ENCODE measurements around the gene TEX52. TPM values are rescaled to one million over a fixed set of nuclear protein-coding genes. Genes with fewer than 3 reads are reported as not detected.

Gene TEX52
- total RNA-seq (2022; extraction: Qiagen RNA extraction; ENCODE audit: low read depth), result not detected in 5 replicates

DNA sequence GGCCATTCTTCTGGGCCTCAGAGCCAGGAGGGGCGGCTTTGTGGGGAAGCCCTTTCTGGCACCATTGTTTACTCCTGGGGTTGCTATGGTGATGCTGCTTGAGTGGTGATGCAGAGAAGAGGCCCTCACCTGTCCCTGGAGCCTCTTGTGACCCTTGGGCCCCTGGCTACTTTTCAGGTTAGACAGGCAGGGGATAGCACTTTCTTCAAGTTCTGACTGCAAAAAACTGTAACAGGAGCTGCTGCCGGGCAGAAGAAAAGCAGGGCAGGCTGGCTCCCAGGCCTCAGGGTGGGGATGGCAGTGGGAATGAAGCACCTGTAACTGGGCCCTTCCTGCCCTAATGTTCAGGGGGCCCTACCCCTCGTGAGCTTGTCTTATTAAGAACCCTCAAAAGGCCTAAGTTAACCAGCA lies at the start of gene TEX52:
Gene TEX52 (minus strand): TSS at position 19 of the 411 bp plus-strand sequence. CDS start 13 bp downstream, at position 6.

DNA sequence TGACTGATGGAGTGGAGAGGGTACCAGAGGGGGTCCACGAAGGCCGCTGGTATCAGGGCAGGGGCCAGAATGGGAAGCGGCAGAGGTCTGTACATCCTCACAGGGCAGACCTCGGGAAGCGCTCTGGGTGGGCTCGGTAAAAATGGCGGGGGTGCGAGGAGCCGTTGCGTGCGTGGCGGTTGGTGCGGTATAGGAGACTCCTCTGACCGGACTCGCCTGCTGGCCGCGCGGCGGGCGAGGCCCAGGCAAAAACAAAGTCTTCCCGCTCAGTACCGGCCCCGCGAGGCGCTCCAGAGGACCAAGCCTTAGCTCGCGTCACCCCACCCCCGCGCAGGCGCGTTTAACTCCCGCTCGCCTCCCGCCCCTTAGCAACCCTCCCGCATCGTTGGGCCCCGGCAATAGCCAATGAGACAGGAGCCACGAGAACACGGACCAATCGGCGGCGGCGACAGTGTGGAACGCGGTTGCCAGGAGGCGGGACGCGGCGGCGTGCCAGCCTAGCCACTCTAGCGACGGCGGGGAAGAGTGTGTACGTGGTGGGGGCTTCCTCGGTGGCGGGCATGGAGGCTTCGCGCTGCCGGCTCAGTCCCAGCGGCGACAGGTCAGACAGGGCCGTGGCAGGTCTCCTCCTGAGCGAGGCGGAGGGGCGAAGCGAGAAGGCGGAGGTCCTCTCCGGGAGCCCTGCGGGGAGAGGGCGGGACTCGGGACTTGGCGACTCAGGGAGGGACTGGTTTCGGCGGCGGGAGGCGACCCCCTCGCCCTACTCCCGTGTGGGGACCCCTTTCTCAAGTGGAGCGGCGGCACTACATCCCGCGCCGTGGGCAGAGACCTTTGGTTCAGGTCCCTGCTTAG lies 33.8 kb upstream of the TEX52 start, which contains the start of gene TULP3:
Gene TULP3 (plus strand): TSS at position 504 of the 852 bp plus-strand sequence. CDS start 57 bp downstream, at position 561.

DNA sequence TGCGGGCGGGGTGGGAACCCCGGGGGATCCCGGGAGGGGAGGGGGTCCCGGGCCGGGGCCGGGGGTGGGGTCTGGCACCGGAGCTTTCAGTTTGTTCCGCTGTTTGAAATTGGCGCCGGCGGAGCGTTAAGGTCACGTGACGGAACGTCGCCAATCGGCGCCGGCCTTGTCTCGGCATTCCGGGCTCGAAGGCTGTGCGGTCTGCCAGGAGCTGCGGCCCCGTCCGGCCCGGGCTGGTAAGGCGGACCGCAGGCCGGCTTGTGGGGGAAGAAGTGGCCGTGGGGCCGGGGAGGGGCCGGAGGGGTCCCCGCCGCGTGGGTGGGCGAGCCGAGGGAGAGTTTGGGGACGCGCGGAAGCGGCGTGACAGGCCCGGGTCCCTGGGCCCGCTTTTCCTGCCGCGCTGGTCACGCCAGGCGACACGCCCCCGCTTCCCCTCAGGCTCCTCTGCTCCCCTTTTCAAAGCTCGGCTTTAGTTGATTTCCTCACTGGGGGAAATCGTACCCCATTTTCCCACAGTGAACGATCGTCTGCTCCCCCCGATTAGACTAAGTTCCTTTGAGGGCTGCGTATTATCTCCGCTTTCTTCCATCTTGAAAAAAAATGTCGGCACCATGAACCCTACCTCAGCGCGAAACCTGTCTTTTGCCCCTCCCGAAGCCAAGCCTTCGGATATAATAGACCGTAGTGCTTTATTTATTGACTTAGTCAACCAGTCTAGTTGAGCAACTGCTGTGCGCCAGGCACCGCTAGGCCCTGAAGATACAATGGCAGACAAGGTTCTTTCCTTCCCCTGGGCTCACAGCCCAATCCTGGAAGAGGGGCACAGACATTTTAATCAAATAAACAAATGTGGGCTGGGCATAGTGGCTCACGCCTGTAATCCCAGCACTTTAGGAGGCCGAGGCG lies 20.5 kb upstream of the TEX52 start, which contains the start of the genes FOXM1 and RHNO1:
Gene FOXM1 (minus strand): TSS at position 128 of the 906 bp plus-strand sequence. CDS start 2,696 bp downstream, outside the sequence.
Gene RHNO1 (plus strand): TSS at position 177 of the 906 bp plus-strand sequence. CDS start 8,144 bp downstream, outside the sequence.

DNA sequence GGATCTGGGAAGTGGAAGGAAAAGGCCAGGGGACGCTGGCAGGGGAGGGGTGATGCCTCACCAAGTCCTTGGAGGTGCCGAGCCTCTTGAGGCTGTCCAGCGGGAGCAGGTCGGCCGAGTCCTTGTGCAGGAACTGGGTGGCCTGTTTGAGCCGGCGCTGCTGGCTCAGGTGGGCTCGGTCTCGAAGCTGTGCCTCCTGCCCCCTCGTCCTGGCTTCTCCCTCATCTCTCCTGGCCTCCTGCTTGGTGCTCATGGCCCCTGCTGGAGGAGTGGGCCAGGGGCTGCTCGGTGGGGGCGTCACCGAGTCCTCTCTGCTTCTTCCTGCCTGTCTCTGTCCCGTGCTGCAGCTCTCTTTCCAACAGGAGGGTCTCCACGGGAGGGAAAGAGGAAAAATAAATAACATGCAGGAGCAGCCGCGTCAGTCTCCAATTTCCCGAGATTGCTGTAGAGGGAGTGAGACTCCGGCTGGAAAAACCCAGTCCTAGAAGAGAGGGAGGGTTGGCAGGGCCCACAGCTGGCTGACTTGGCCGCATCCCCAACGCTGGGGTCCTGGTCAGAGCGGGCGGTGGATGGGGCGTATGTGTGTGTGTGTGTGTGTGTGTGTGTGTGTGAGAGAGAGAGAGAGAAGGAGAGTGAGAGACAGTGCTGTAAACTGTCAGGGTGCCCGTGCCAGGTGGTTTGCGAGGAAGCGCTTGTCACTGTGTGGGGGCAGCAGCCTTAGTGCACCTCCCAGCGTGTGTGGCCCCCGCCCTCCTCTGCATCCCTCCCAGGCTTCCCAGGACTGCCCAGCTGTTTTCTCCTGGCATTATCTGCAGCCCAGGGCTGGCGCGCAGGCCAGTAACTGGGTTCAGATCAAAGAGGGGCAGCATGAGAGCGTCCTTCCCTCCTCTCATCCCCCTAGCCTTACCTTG lies 22.0 kb downstream of the TEX52 start, which contains the start of gene NRIP2:
Gene NRIP2 (minus strand): TSS at position 455 of the 911 bp plus-strand sequence. CDS start 52 bp downstream, at position 403.

DNA sequence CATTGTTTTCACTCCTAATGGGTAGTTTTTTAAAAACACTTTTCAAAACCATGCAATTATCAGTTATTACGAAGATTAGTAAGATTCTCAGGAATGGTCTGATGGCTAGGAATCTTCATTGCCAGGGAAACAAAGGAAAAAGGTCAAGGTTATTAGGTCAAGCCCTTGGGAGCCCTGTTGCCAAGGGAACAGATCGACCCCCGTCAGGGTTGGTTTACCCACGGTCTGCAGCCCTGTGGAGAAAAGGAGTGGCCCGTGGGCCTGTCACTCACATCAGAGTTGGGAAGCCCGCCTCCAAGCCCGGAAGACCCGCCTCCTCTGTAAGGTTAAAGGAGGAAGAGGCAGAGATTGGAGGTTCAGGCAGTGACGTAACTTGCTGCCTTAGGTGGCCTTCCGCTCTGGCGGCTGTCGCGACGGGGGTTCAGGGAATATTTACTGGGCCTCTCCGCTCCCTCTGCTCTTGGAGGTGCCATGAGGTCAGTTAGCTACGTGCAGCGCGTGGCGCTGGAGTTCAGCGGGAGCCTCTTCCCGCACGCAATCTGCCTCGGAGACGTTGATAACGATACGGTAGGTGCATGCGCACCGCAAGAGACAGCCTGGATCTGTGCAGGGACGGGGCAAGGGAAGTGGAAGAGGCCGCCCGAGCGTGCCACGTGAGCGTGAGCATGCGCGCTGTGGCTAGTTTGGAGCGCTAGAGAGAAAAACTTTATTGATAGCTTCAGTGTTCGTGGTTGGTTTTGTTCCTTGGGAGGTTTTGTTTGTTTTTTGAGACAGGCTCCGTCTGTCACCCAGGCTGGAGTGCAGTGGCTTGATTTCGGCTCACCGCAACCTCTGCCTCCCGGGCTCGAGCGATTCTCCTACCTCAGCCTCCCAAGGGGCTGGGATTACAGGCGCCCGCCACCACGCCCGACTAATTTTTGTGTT lies 44.3 kb downstream of the TEX52 start, which contains the start of gene ITFG2:
Gene ITFG2 (plus strand): TSS at position 379 of the 924 bp plus-strand sequence. CDS start 93 bp downstream, at position 472.

Other genes with a start within 250 kb of the TEX52 start
- 92.9 to 127 TPM (median 121 TPM) in 5 replicates for gene FKBP4, start 62.1 kb downstream of the TEX52 start, total RNA-seq (2022; extraction: Qiagen RNA extraction; ENCODE audit: low read depth)
- 13.7 to 18.8 TPM (median 16.9 TPM) in 5 replicates for gene ITFG2, start 44.4 kb downstream of the TEX52 start, total RNA-seq (2022; extraction: Qiagen RNA extraction; ENCODE audit: low read depth)
- gene NRIP2, start 22.0 kb downstream of the TEX52 start, total RNA-seq (2022; extraction: Qiagen RNA extraction; ENCODE audit: low read depth), result not detected in 5 replicates
- gene FOXM1, start 20.1 kb upstream of the TEX52 start, total RNA-seq (2022; extraction: Qiagen RNA extraction; ENCODE audit: low read depth), result 87.0 to 106 TPM (median 99.3 TPM) in 5 replicates
- gene RHNO1, start 20.2 kb upstream of the TEX52 start, total RNA-seq (2022; extraction: Qiagen RNA extraction; ENCODE audit: low read depth), result 43.2 to 50.6 TPM (median 46.3 TPM) in 5 replicates
- gene TULP3, start 33.9 kb upstream of the TEX52 start, total RNA-seq (2022; extraction: Qiagen RNA extraction; ENCODE audit: low read depth), result 18.7 to 22.1 TPM (median 20.3 TPM) in 5 replicates
- 42.3 to 50.8 TPM (median 44.1 TPM) in 5 replicates for gene TEAD4, start 102.4 kb upstream of the TEX52 start, total RNA-seq (2022; extraction: Qiagen RNA extraction; ENCODE audit: low read depth)
- 16.9 to 23.2 TPM (median 21.4 TPM) in 5 replicates for gene TSPAN9, start 220.3 kb upstream of the TEX52 start, total RNA-seq (2022; extraction: Qiagen RNA extraction; ENCODE audit: low read depth)

Measured in A549 treated with DMSO at 1 μM for 4 hours (cell line).